Erythroblast (primary cell): ENCODE measurements around the gene ARV1.

Source experiments
- GATA1 ChIP-seq: IDR thresholded peaks from 2 replicates; pipeline ENCODE4 v1.6.1; 2011; ENCODE audit warnings: low read depth, mild to moderate bottlenecking, control low read depth, low read length, moderate library complexity
- POLR2A ChIP-seq: IDR thresholded peaks from 2 replicates; pipeline ENCODE4 v1.6.1; 2011; ENCODE audit warnings: mild to moderate bottlenecking, low read length

DNA sequence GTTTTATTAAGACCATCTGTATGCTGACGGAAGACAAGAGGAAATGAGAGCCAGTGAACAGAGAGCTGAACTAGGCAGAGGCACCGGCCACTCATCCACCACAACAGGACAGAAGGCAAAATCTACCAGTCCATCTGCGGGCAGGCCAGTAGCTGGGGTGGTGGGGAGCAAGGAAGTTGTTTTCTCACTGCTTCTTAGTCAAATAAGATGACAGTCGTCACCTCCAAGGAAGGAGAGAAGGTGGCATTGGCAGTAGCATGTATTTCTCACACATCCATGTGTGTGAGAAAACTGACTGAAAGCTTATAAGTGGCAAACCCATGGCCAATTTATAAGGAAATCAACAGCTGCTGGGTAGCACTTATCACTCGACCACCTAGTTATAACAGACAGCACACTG is 8.5 kb upstream of the ARV1 start:
- TF ChIP-seq POLR2A (no peak), GATA1 (no peak)
